Upper lobe of left lung (tissue), 6 donors: ENCODE measurements around the gene CNIH2. TPM values are rescaled to one million over a fixed set of nuclear protein-coding genes. Genes with fewer than 3 reads are reported as not detected.

Experiments
- ATAC-seq, 2 donors: fragments of 200-7000 bp; cut with Tn5 transposase; one replicate each; pipeline ENCODE4 v1.9.1; 2022; ENCODE audit warnings: mild to moderate bottlenecking in 2 of 2, moderate library complexity in 2 of 2; ENCODE audit not compliant: low FRiP score in 2 of 2
- DNase-seq, 2 donors: peaks; one replicate each; pipeline ENCODE4 v3.0.0-alpha.2; 2019 to 2020
- H3K27ac ChIP-seq, 4 donors: fragments of 200-600 bp; sonication (generic); one replicate each; pipeline ENCODE4 v1.5.1; 2016 to 2019
- H3K27me3 ChIP-seq, 4 donors: fragments of 200-600 bp; sonication (generic); one replicate each; pipeline ENCODE4 v1.5.1; 2017 to 2019
- H3K36me3 ChIP-seq, 4 donors: fragments of 200-600 bp; sonication (generic); one replicate each; pipeline ENCODE4 v1.5.1; 2016 to 2019
- H3K4me1 ChIP-seq, 4 donors: fragments of 200-600 bp; sonication (generic); one replicate each; pipeline ENCODE4 v1.5.1; 2018 to 2019
- H3K4me3 ChIP-seq, 4 donors: fragments of 200-600 bp; sonication (generic); one replicate each; pipeline ENCODE4 v1.5.1; 2017 to 2019; ENCODE audit warnings: mild to moderate bottlenecking in 2 of 4, moderate library complexity in 1 of 4
- H3K9me3 ChIP-seq, 4 donors: fragments of 200-600 bp; sonication (generic); one replicate each; pipeline ENCODE4 v1.5.1; 2018 to 2019
- EP300 ChIP-seq, 4 donors: sonication (generic); formaldehyde crosslinking; IDR thresholded peaks; one replicate each; pipeline ENCODE4 v1.5.1; 2017; ENCODE audit warnings: antibody characterized with exemption in 4 of 4, control low read depth in 2 of 4
- POLR2A ChIP-seq, 4 donors: fragments of 450-650 bp; IDR thresholded peaks; one replicate each; pipeline ENCODE4 v1.5.1; 2016 to 2017; ENCODE audit warnings: antibody characterized with exemption in 4 of 4, mild to moderate bottlenecking in 2 of 4
- POLR2AphosphoS5 ChIP-seq, 2 donors: sonication (generic); formaldehyde crosslinking; IDR thresholded peaks; one replicate each; pipeline ENCODE4 v1.5.1; 2017; ENCODE audit warnings: antibody characterized with exemption in 2 of 2
- WGBS, 2 donors: methylation state at CpG; one replicate each; pipeline ENCODE4 v1.1.5; 2017 to 2018; 5-methylcytosine and 5-hydroxymethylcytosine counted together
- total RNA-seq, 6 donors: library from RNA; depleted of rRNA in 4 of 6; stranded (reverse); fragments of >200 nt in 4 of 6; gene quantifications; one replicate each; pipeline versions ENCODE4 v1.1.0 to v1.2.1, GENCODE V29; 2016 to 2021
- TF ChIP-seq, protein P1 (sequence below), 6 experiments: fragments of 450-650 bp in 4 of 6; fragments of 200-600 bp in 2 of 6; sonication (generic) in 2 of 6; IDR thresholded peaks; one replicate each; pipeline ENCODE4 v1.5.1; 2016 to 2019; ENCODE audit warnings: antibody characterized with exemption in 6 of 6
- donor health status: DM: no; HTN: no; CAD: no; lungs with moderate emphysema.
- donor health status: DM: no; HTN: yes; CAD: no; lungs with severe emphysema.

CNIH2 gene
- 1 to 10 TPM in 4 of 6 donors, not detected in 2; 1.4 to 2.0 (median 1.6) TPM for total RNA-seq

DNA sequence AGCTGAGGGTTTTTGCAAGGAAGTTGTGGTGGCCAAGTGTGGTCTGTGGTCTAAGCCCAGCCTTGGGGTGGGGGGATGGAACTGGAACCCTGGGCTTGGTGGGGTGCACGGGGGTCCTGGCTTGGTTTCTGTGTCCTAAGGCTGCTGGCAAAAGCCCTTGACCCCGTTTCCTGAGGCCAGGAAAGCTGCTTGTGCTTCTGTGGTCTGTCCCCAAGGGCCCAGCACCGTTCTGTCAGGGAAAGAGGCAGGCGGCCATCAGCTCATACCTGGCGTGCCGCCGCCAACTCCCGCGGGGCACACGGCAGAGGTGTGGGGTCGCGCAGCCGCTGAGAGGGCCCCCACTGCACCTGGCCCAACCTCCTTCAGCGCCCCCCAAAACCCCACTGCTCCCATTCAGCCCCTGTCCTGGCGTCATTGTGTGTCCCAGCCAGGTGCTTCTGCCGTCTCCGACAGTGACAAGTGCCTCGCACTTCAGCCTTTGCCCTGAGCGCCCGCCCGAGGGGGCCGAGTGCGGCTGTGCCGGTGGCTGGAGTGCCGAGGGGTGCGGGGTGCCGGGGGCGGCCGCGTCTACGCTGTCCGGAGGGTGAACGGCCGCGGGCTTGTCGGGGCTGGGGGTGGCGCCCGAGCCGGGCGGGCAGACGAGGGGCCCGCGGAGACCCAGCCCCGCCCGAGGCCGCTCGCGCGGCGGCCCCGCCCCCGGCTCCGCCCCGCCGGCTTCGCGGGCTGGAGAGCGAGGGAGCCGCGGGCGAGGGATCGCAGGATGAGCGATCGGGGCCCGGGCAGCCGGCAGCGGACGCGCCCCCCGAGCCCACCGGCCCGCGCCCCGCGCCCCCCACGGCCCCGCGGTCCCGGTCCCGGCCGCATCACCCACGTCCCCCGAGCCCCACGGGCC lies at the start of gene CNIH2:
Gene CNIH2, plus strand, starts transcription at position 705 of the 892 bp plus-strand sequence. CDS start 282 bp downstream, outside the sequence.
- WGBS, 2 donors = 10 to 11% methylated on average over 14 to 34 of the region's 84 CpGs
- peak in 1 of 2 donors; percentile 91 for DNase-seq
- H3K4me1 ChIP-seq = peaks cover 18 to 28% (median 19%) of the 10 kb centered on the region in 4 donors
- peak within 1 kb of the TSS in 3 of 4 donors; percentile 37 to 47 (median 46) for H3K4me3 ChIP-seq
- TF ChIP-seq POLR2A (IDR thresholded peaks at IDR 0.05) = peak in 1 of 4 donors; percentile 23
- no peak for TF ChIP-seq POLR2AphosphoS5 (IDR thresholded peaks at IDR 0.05)
- TF ChIP-seq, protein P1, sequence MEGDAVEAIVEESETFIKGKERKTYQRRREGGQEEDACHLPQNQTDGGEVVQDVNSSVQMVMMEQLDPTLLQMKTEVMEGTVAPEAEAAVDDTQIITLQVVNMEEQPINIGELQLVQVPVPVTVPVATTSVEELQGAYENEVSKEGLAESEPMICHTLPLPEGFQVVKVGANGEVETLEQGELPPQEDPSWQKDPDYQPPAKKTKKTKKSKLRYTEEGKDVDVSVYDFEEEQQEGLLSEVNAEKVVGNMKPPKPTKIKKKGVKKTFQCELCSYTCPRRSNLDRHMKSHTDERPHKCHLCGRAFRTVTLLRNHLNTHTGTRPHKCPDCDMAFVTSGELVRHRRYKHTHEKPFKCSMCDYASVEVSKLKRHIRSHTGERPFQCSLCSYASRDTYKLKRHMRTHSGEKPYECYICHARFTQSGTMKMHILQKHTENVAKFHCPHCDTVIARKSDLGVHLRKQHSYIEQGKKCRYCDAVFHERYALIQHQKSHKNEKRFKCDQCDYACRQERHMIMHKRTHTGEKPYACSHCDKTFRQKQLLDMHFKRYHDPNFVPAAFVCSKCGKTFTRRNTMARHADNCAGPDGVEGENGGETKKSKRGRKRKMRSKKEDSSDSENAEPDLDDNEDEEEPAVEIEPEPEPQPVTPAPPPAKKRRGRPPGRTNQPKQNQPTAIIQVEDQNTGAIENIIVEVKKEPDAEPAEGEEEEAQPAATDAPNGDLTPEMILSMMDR (IDR thresholded peaks at IDR 0.05) = no peak
- TF ChIP-seq EP300 (IDR thresholded peaks at IDR 0.05) = no peak
- ATAC-seq = peak in 1 of 2 donors; percentile 46
- peaks cover 19 to 44% (median 42%) of the 10 kb centered on the region in 4 donors for H3K36me3 ChIP-seq
- peak within 1 kb of the TSS in 3 of 4 donors; percentile 39 to 50 (median 48) for H3K27ac ChIP-seq
- no peaks in the 10 kb centered on the region for H3K27me3 ChIP-seq
- no peaks in the 10 kb centered on the region for H3K9me3 ChIP-seq

DNA sequence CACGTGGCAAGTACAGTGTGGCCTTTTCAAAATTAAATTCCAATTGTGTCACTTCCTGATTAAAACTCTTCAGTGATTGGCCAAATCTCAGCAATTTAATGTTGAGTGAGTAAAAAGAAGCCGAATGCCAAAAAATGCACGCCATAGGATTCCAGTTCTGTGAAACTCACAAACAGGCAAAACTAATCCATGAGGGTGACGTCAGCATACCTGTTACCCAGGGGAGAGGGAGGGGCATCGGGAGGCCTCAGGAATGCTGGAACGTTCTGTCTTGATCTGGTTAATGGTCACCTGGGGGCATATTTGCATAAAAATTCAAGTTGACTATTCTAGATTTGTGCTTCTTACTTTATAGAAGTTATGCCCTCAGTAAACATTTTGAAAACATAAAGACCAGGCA lies 49.5 kb upstream of the CNIH2 start:
- no peak for TF ChIP-seq POLR2A (IDR thresholded peaks at IDR 0.05)
- no peak for TF ChIP-seq EP300 (IDR thresholded peaks at IDR 0.05)
- TF ChIP-seq, protein P1 (IDR thresholded peaks at IDR 0.05) = no peak
- TF ChIP-seq POLR2AphosphoS5 (IDR thresholded peaks at IDR 0.05) = no peak
- WGBS, 2 donors = 67 to 77% methylated on average over 6 of the region's 6 CpGs
- H3K27me3 ChIP-seq = no peaks in the 10 kb centered on the region
- H3K4me3 ChIP-seq = no peak overlapping the region
- peaks cover 0 to 3% (median 0%) of the 10 kb centered on the region in 4 donors for H3K4me1 ChIP-seq
- peaks cover 13 to 75% (median 41%) of the 10 kb centered on the region in 4 donors for H3K36me3 ChIP-seq
- DNase-seq (peak in 1 of 2 donors; percentile 52), ATAC-seq (peak in 1 of 2 donors; percentile 87)
- peak overlapping the region in 3 of 4 donors; percentile 44 to 71 (median 44) for H3K27ac ChIP-seq
- H3K9me3 ChIP-seq = no peaks in the 10 kb centered on the region

DNA sequence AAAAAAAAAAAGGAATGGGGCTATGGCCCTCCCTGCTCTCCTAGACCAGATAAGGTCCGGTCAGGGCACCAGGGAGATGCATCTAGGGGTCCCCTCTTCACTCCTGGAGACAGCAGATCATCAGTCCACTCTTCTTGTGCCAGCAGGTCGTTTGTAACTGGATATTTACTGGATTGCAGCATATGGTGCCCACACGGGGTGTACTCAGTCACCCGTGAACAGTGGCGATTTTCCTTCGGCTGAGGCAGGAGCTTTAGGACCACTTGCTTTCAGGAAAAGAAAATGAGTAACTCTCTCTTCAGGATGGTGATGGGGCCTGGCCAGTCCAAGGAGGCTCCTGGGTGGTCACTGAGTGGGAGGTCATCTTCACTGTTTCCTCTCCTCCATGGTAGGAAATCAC lies 47.8 kb upstream of the CNIH2 start:
- TF ChIP-seq POLR2AphosphoS5 (IDR thresholded peaks at IDR 0.05) = no peak
- TF ChIP-seq, protein P1 (IDR thresholded peaks at IDR 0.05) = no peak
- no peak for TF ChIP-seq EP300 (IDR thresholded peaks at IDR 0.05)
- no peak for TF ChIP-seq POLR2A (IDR thresholded peaks at IDR 0.05)
- WGBS, 2 donors = 86 to 94% methylated on average over 6 of the region's 6 CpGs
- H3K9me3 ChIP-seq = no peaks in the 10 kb centered on the region

DNA sequence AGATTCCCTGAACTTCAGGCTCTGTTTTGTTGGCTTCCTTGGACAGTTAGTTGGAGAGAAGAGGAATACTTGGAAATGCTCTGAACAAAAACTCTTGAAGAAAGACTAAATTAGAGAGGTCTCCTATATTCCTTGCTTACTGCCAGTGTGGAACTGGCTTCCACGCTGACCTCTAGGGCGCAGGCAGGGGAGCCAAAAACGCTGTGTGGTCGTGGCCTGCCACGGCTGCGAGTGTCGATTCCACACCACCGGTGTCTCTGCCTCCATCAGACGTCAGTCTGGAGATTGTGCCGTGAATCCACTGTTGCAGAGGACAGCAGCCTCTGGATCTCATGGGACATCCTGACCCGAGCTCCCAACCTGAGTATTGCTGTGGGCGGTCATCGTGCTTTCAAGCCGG lies 47.0 kb upstream of the CNIH2 start:
- Histone ChIP-seq H3K9me3 (no peaks in the 10 kb centered on the region), H3K36me3 (peaks cover 27 to 82% (median 65%) of the 10 kb centered on the region in 4 donors), H3K4me1 (peaks cover 0 to 3% (median 0%) of the 10 kb centered on the region in 4 donors), H3K27ac (no peak overlapping the region), H3K4me3 (no peak overlapping the region), H3K27me3 (no peaks in the 10 kb centered on the region)
- TF ChIP-seq POLR2AphosphoS5 (IDR thresholded peaks at IDR 0.05) = no peak
- TF ChIP-seq POLR2A (IDR thresholded peaks at IDR 0.05) = no peak
- TF ChIP-seq, protein P1 (IDR thresholded peaks at IDR 0.05) = no peak
- no peak for TF ChIP-seq EP300 (IDR thresholded peaks at IDR 0.05)
- no peak for DNase-seq
- no peak for ATAC-seq
- WGBS, 2 donors = 94 to 95% methylated on average over 10 to 14 of the region's 14 CpGs

More for the DNA sequence above, 47.8 kb upstream of the CNIH2 start:
- peaks cover 0 to 3% (median 0%) of the 10 kb centered on the region in 4 donors for H3K4me1 ChIP-seq
- DNase-seq (no peak), ATAC-seq (no peak)
- H3K36me3 ChIP-seq = peaks cover 24 to 76% (median 57%) of the 10 kb centered on the region in 4 donors
- H3K27ac ChIP-seq = no peak overlapping the region
- H3K27me3 ChIP-seq = no peaks in the 10 kb centered on the region
- H3K4me3 ChIP-seq = no peak overlapping the region
